HL-60 (cell line): ENCODE measurements around the gene KCNK17.

Experiments used
- CTCF ChIP-seq: IDR thresholded peaks from one replicate; pipeline ENCODE4 v1.5.1; 2011; ENCODE audit warnings: low read length, control low read depth, inconsistent platforms; ENCODE audit not compliant: insufficient read depth
- GABPA ChIP-seq: IDR thresholded peaks from 2 replicates; pipeline ENCODE4 v1.6.1; 2012; ENCODE audit warnings: low read depth
- POLR2AphosphoS5 ChIP-seq: IDR thresholded peaks from 2 replicates; pipeline ENCODE4 v1.6.1; 2012; ENCODE audit warnings: low read depth
- REST ChIP-seq: IDR thresholded peaks from 2 replicates; pipeline ENCODE4 v1.6.1; 2012; ENCODE audit warnings: low read depth; ENCODE audit not compliant: insufficient replicate concordance
- SPI1 ChIP-seq: IDR thresholded peaks from 2 replicates; pipeline ENCODE4 v1.6.1; 2012; ENCODE audit warnings: low read depth, mild to moderate bottlenecking, borderline replicate concordance

- TF ChIP-seq CTCF: no peak
- TF ChIP-seq POLR2AphosphoS5: no peak
- no peak for TF ChIP-seq REST
- TF ChIP-seq SPI1: no peak
- TF ChIP-seq GABPA: no peak
Measured at GRCh38 chr6:39280247-39280731, 33.9 kb downstream of the KCNK17 start.
